Lower leg skin (tissue), 3 donors: ENCODE results near the gene KRTAP10-6.

Experiments
- POLR2A ChIP-seq, 2 donors: fragments of 450-650 bp; IDR thresholded peaks; one replicate each; pipeline ENCODE4 v1.6.1; 2016 to 2017; ENCODE audit warnings: antibody characterized with exemption in 2 of 2, mild to moderate bottlenecking in 1 of 2, moderate library complexity in 1 of 2
- TF ChIP-seq, protein P1 (sequence below), 3 donors: fragments of 450-650 bp; IDR thresholded peaks; one replicate each; pipeline ENCODE4 v1.5.1; 2016; ENCODE audit warnings: antibody characterized with exemption in 3 of 3, mild to moderate bottlenecking in 3 of 3, moderate library complexity in 2 of 3

DNA sequence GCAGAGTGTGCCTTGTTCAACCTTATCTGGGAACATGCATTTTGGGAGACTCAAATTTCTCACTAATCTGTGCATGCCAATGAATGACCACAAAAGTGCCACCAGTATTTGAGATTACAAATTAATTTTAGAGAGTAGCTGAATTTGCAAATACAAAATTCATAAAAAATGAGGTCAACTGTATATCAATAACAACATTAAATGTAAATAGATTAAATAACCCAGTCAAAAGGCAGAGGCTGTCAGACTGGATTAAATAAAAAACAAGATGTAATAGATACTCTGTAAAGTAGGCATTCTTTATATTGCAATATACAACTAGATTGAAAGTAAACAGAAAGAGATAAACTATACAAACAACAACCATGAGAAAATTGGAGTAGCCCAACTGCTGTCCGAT is 28.2 kb downstream of the KRTAP10-6 start:
- TF ChIP-seq, protein P1, sequence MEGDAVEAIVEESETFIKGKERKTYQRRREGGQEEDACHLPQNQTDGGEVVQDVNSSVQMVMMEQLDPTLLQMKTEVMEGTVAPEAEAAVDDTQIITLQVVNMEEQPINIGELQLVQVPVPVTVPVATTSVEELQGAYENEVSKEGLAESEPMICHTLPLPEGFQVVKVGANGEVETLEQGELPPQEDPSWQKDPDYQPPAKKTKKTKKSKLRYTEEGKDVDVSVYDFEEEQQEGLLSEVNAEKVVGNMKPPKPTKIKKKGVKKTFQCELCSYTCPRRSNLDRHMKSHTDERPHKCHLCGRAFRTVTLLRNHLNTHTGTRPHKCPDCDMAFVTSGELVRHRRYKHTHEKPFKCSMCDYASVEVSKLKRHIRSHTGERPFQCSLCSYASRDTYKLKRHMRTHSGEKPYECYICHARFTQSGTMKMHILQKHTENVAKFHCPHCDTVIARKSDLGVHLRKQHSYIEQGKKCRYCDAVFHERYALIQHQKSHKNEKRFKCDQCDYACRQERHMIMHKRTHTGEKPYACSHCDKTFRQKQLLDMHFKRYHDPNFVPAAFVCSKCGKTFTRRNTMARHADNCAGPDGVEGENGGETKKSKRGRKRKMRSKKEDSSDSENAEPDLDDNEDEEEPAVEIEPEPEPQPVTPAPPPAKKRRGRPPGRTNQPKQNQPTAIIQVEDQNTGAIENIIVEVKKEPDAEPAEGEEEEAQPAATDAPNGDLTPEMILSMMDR (IDR thresholded peaks at IDR 0.05): no peak
- no peak for TF ChIP-seq POLR2A (IDR thresholded peaks at IDR 0.05)
